HepG2 (cell line): ENCODE measurements around the gene ARHGAP35. TPM values are rescaled to one million over a fixed set of nuclear protein-coding genes. Genes with fewer than 3 reads are reported as not detected.

Experiments used
- CEBPG ChIP-seq: IDR thresholded peaks from 2 replicates; pipeline ENCODE4 v1.6.1; 2016
- ELF4 ChIP-seq: sonication (generic); formaldehyde crosslinking; IDR thresholded peaks from 2 replicates; pipeline ENCODE4 v1.5.0; 2020; ENCODE audit warnings: missing genetic modification reagents, mild to moderate bottlenecking, moderate library complexity, borderline replicate concordance
- FIP1L1 ChIP-seq: fragments of 200-400 bp; formaldehyde crosslinking; IDR thresholded peaks from 2 replicates; pipeline ENCODE4 v1.6.1; 2018; ENCODE audit warnings: low read depth, mild to moderate bottlenecking, low read length, moderate library complexity, borderline replicate concordance; ENCODE audit not compliant: insufficient read depth
- FOSL1 ChIP-seq: sonication (generic); formaldehyde crosslinking; IDR thresholded peaks from 2 replicates; pipeline ENCODE4 v1.9.0; 2021; ENCODE audit warnings: missing genetic modification reagents, borderline replicate concordance
- PAXIP1 ChIP-seq: sonication (generic); formaldehyde crosslinking; conservative IDR thresholded peaks from 2 replicates; pipeline ENCODE4 v1.4.0; 2020; ENCODE audit warnings: mild to moderate bottlenecking, missing genetic modification reagents, moderate library complexity
- PCBP1 ChIP-seq: fragments of 200-400 bp; formaldehyde crosslinking; IDR thresholded peaks from 2 replicates; pipeline ENCODE4 v1.6.1; 2017; ENCODE audit warnings: mild to moderate bottlenecking, low read depth, low read length, borderline replicate concordance
- TCF7 ChIP-seq: sonication (generic); IDR thresholded peaks from 2 replicates; pipeline ENCODE4 v1.6.1; 2016; ENCODE audit warnings: antibody characterized with exemption, low read depth
- ZFYVE20 ChIP-seq: sonication (generic); formaldehyde crosslinking; IDR thresholded peaks from 2 replicates; pipeline ENCODE4 v1.8.0; 2023; ENCODE audit warnings: low read depth, mild to moderate bottlenecking, moderate library complexity, missing genetic modification reagents, borderline replicate concordance
- ZNF318 ChIP-seq: sonication (generic); formaldehyde crosslinking; IDR thresholded peaks from 2 replicates; pipeline ENCODE4 v1.4.0; 2020; ENCODE audit warnings: mild to moderate bottlenecking, missing genetic modification reagents
- ZNF687 ChIP-seq: sonication (generic); formaldehyde crosslinking; IDR thresholded peaks from 2 replicates; pipeline ENCODE4 v1.5.1; 2020; ENCODE audit warnings: mild to moderate bottlenecking, missing genetic modification reagents, moderate library complexity
- ZNF713 ChIP-seq: sonication (generic); formaldehyde crosslinking; IDR thresholded peaks from 2 replicates; pipeline ENCODE4 v1.4.0; 2020; ENCODE audit warnings: mild to moderate bottlenecking, missing genetic modification reagents
- ZNF761 ChIP-seq: sonication (generic); formaldehyde crosslinking; conservative IDR thresholded peaks from 2 replicates; pipeline ENCODE4 v1.4.0; 2020; ENCODE audit warnings: mild to moderate bottlenecking, missing genetic modification reagents
- polyA plus RNA-seq, 8 experiments: library from polyadenylated mRNA; depleted of rRNA in 3 of 8; stranded (reverse) in 7 of 8; unstranded in 1 of 8; fragments of >200 nt; fragmentation: Illumina TruSeq in 4 of 8; extraction: Trizol in 4 of 8; gene quantifications; 2 replicates each; pipeline versions ENCODE4 v1.2.1 to v1.2.3, GENCODE V29; 2011 to 2016; ENCODE audit warnings: low read depth in 4 of 8, missing spikeins in 1 of 8, mixed read lengths in 1 of 8; ENCODE audit not compliant: insufficient read depth in 1 of 8
- total RNA-seq, 5 experiments: library from RNA; depleted of rRNA; stranded (reverse); fragments of >200 nt; fragmentation: Illumina TruSeq; extraction: Trizol; gene quantifications; 2 replicates each; pipeline ENCODE4 v1.2.3, GENCODE V29; 2016; ENCODE audit warnings: low read depth in 1 of 5

The ARHGAP35 gene
- total and polyA plus RNA-seq, 2 of the 13 experiments (the other 11 are each of a cell fraction or from before 2014, with no cell fraction given) = 30.1 to 30.2 TPM

GRCh38 chr19:46860125-46860845, 512 bp upstream of the ARHGAP35 start (continued):
- TF ChIP-seq ZNF687 (CRISPR knock-in tag) (peak; percentile 97), TCF7 (no peak), CEBPG (CRISPR knock-in tag) (no peak), ZNF761 (CRISPR knock-in tag) (peak; percentile 96), ZFYVE20 (CRISPR knock-in tag) (peak; percentile 80; the same call in 1 of the 2 replicates), ELF4 (CRISPR knock-in tag) (0 out of 2 replicates have a peak, but pooled peaks have one; percentile 57), FIP1L1 (no peak), PAXIP1 (CRISPR knock-in tag) (peak; percentile 60), FOSL1 (no peak), ZNF318 (CRISPR knock-in tag) (peak; percentile 96; the same call in 1 of the 2 replicates), PCBP1 (no peak), ZNF713 (CRISPR knock-in tag) (no peak)
